Suprapubic skin (tissue), 4 donors: ENCODE measurements around the gene SRSF1.

Source experiments
- EP300 ChIP-seq: sonication (generic); formaldehyde crosslinking; IDR thresholded peaks from one replicate; pipeline ENCODE4 v1.6.1; 2017; ENCODE audit warnings: antibody characterized with exemption
- POLR2A ChIP-seq, 2 donors: fragments of 450-650 bp; IDR thresholded peaks; one replicate each; pipeline ENCODE4 v1.6.1; 2017; ENCODE audit warnings: antibody characterized with exemption in 2 of 2, mild to moderate bottlenecking in 2 of 2, moderate library complexity in 2 of 2
- POLR2AphosphoS5 ChIP-seq, 3 donors: sonication (generic); formaldehyde crosslinking; IDR thresholded peaks; one replicate each; pipeline ENCODE4 v1.6.1; 2017; ENCODE audit warnings: antibody characterized with exemption in 3 of 3
- TF ChIP-seq, protein P1 (sequence below), 2 donors: fragments of 200-600 bp in 1 of 2; fragments of 450-650 bp in 1 of 2; sonication (generic) in 1 of 2; IDR thresholded peaks; one replicate each; pipeline ENCODE4 v1.5.1; 2016 to 2019; ENCODE audit warnings: antibody characterized with exemption in 2 of 2, mild to moderate bottlenecking in 1 of 2, moderate library complexity in 1 of 2

DNA sequence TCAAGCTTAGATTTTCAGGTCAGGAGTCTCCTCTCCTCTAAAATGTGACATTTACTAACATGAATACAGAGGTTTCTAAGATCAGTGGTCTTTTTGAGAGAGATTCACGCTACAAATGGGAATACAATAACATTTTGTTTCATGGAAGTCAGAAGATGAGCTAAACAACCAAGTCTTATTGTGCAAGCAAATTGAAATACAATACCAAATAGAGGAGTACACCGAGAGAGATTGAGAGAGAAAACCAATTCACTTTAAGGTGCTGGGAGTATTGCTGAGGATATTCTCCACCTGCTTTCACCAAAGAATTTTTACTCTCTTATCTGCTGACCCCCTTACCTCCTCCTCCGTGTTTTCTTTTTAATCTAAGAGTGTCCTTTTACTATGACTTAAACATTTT is 30.5 kb downstream of the SRSF1 start:
- TF ChIP-seq, protein P1, sequence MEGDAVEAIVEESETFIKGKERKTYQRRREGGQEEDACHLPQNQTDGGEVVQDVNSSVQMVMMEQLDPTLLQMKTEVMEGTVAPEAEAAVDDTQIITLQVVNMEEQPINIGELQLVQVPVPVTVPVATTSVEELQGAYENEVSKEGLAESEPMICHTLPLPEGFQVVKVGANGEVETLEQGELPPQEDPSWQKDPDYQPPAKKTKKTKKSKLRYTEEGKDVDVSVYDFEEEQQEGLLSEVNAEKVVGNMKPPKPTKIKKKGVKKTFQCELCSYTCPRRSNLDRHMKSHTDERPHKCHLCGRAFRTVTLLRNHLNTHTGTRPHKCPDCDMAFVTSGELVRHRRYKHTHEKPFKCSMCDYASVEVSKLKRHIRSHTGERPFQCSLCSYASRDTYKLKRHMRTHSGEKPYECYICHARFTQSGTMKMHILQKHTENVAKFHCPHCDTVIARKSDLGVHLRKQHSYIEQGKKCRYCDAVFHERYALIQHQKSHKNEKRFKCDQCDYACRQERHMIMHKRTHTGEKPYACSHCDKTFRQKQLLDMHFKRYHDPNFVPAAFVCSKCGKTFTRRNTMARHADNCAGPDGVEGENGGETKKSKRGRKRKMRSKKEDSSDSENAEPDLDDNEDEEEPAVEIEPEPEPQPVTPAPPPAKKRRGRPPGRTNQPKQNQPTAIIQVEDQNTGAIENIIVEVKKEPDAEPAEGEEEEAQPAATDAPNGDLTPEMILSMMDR (IDR thresholded peaks at IDR 0.05): no peak
- no peak for TF ChIP-seq POLR2A (IDR thresholded peaks at IDR 0.05)
- no peak for TF ChIP-seq EP300
- no peak for TF ChIP-seq POLR2AphosphoS5 (IDR thresholded peaks at IDR 0.05)
